GM15510 (cell line): ENCODE data around the gene ABR.
A peak's percentile ranks its signal among the peaks of the same experiment; 100 is the strongest.

Experiments
- POLR2A ChIP-seq: IDR thresholded peaks from 3 replicates; pipeline ENCODE4 v1.6.1; 2011; ENCODE audit warnings: borderline replicate concordance; ENCODE audit not compliant: insufficient read length; ENCODE audit errors: extremely low read depth

The ABR gene

GRCh38 chr17:1007310-1008007, 172.3 kb downstream of the ABR start:
- TF ChIP-seq POLR2A, result no peak

GRCh38 chr17:1006054-1006453, 173.7 kb downstream of the ABR start:
- no peak for TF ChIP-seq POLR2A

- no peak for TF ChIP-seq POLR2A
Measured at GRCh38 chr17:1005361-1005946, 174.3 kb downstream of the ABR start.

- TF ChIP-seq POLR2A, result no peak
Measured at GRCh38 chr17:1004769-1005295, 174.9 kb downstream of the ABR start.

- no peak for TF ChIP-seq POLR2A
Measured at GRCh38 chr17:1003972-1004768, 175.6 kb downstream of the ABR start.

GRCh38 chr17:1003633-1003971, 176.2 kb downstream of the ABR start:
- no peak for TF ChIP-seq POLR2A

- TF ChIP-seq POLR2A, result no peak
Measured at GRCh38 chr17:1002771-1003555, 176.8 kb downstream of the ABR start.

- no peak for TF ChIP-seq POLR2A
Measured at GRCh38 chr17:1002412-1002753, 177.4 kb downstream of the ABR start.

GRCh38 chr17:1001640-1002411, 178.0 kb downstream of the ABR start:
- no peak for TF ChIP-seq POLR2A

GRCh38 chr17:1000597-1001461, 179.0 kb downstream of the ABR start:
- TF ChIP-seq POLR2A, result no peak

- TF ChIP-seq POLR2A, result no peak
Measured at GRCh38 chr17:998111-998510, 181.7 kb downstream of the ABR start.

- peak; percentile 92 for TF ChIP-seq POLR2A
Measured at GRCh38 chr17:996554-997344, 183.0 kb downstream of the ABR start, which contains the start of gene TIMM22. Gene TIMM22 (plus strand): TSS chr17:997129. CDS start chr17:997143, 14 bp downstream.

- no peak for TF ChIP-seq POLR2A
Measured at GRCh38 chr17:992933-993332, 186.8 kb downstream of the ABR start.

GRCh38 chr17:988561-988960, 191.2 kb downstream of the ABR start:
- TF ChIP-seq POLR2A, result no peak
